Uterus (tissue), 4 donors: ENCODE results near the gene FBXO17. TPM values are rescaled to one million over a fixed set of nuclear protein-coding genes. Genes with fewer than 3 reads are reported as not detected.

Experiments
- DNase-seq, 2 donors: peaks; one replicate each; pipeline ENCODE4 v3.0.0-alpha.2; 2019 to 2020
- H3K27ac ChIP-seq, 2 donors: fragments of 200-600 bp; sonication (generic); 1 replicate in 1 of 2; 2 replicates in 1 of 2; pipeline ENCODE4 v1.5.1; 2016 to 2018
- H3K27me3 ChIP-seq, 2 donors: fragments of 200-600 bp; sonication (generic); one replicate each; pipeline ENCODE4 v1.5.1; 2018 to 2019; ENCODE audit warnings: control low read depth in 1 of 2
- H3K36me3 ChIP-seq, 2 donors: fragments of 200-600 bp; sonication (generic); one replicate each; pipeline ENCODE4 v1.5.1; 2019; ENCODE audit warnings: control low read depth in 1 of 2
- H3K4me1 ChIP-seq, 2 donors: fragments of 200-600 bp; sonication (generic); one replicate each; pipeline ENCODE4 v1.5.1; 2018 to 2019; ENCODE audit warnings: control low read depth in 1 of 2
- H3K4me3 ChIP-seq, 2 donors: fragments of 200-600 bp; sonication (generic); 1 replicate in 1 of 2; 2 replicates in 1 of 2; pipeline ENCODE4 v1.5.1; 2018 to 2019; ENCODE audit warnings: mild to moderate bottlenecking in 1 of 2
- H3K9me3 ChIP-seq, 2 donors: fragments of 200-600 bp; sonication (generic); one replicate each; pipeline ENCODE4 v1.5.1; 2019; ENCODE audit warnings: control low read depth in 1 of 2
- POLR2A ChIP-seq, 2 donors: fragments of 450-650 bp; IDR thresholded peaks; one replicate each; pipeline ENCODE4 v1.6.1; 2016; ENCODE audit warnings: antibody characterized with exemption in 2 of 2, mild to moderate bottlenecking in 1 of 2, moderate library complexity in 1 of 2
- intact Hi-C: fragments of 100-400 bp; cut with DNase I; formaldehyde crosslinking; loops from one replicate; pipeline ENCODE4 v1.15.1; 2023; ENCODE audit warnings: low total_unique reads
- total RNA-seq, 4 donors: library from RNA; depleted of rRNA in 3 of 4; stranded (reverse); fragments of >200 nt in 3 of 4; gene quantifications; one replicate each; pipeline versions ENCODE4 v1.1.0 to v1.2.4, GENCODE V29; 2014 to 2023
- TF ChIP-seq, protein P1 (sequence below), 4 experiments: fragments of 200-600 bp in 2 of 4; fragments of 450-650 bp in 2 of 4; sonication (generic) in 2 of 4; IDR thresholded peaks; one replicate each; pipeline ENCODE4 v1.5.1; 2016 to 2019; ENCODE audit warnings: antibody characterized with exemption in 4 of 4, mild to moderate bottlenecking in 2 of 4, moderate library complexity in 1 of 4
- donor health status: DM: yes; HTN: yes; CAD: no.

FBXO17 gene
- total RNA-seq, 4 donors from 2014 or later, result 3.8 to 47.6 (median 36.7) TPM

DNA sequence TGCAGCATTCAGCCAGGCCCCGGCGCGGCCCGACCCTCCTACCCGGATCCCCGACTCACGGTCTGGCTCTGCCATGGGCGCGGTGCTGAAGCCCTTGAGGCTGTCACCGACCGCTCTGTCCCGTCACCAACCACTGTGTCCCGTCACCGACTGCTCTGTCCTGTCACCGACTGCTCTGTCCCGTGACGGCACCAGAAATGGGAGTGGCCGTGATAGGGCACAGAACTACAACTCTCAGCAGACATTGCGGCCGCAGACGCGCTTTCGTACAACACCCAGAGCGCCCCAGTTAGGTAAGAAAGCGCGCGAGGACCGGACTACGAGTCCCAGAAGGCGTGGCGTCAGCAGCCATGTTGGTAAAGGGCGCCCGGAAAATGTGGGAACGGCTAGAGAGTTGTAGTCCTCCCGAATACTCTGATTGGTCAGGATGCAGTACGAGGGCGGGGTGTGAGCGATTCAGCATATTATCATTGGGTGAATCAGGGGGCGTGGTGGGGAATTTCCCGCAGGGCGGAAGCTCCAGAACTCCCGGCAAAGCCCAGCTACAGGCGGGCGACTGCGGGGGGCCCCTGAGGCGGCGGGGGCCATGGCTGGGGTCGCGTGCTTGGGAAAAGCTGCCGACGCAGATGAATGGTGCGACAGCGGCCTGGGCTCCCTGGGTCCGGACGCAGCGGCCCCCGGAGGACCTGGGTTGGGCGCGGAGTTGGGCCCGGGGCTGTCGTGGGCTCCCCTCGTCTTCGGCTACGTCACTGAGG lies 75.9 kb downstream of the FBXO17 start, which contains the start of the genes NFKBIB and SIRT2:
Gene NFKBIB (plus strand): TSS at position 523 of the 755 bp plus-strand sequence. CDS start 64 bp downstream, at position 587.
Gene SIRT2 (minus strand): TSS at position 172 of the 755 bp plus-strand sequence. CDS start 97 bp downstream, at position 75.
- Histone ChIP-seq H3K9me3 (no peaks in the 10 kb centered on the region), H3K27me3 (no peaks in the 10 kb centered on the region), H3K4me1 (peaks cover 0 to 6% of the 10 kb centered on the region in 2 donors), H3K27ac (peak within 1 kb of the TSS; percentile 84 to 87), H3K36me3 (no peaks in the 10 kb centered on the region), H3K4me3 (peak within 1 kb of the TSS; percentile 62 to 92)
- TF ChIP-seq POLR2A (IDR thresholded peaks at IDR 0.05), result peak; percentile 51 to 73
- TF ChIP-seq, protein P1, sequence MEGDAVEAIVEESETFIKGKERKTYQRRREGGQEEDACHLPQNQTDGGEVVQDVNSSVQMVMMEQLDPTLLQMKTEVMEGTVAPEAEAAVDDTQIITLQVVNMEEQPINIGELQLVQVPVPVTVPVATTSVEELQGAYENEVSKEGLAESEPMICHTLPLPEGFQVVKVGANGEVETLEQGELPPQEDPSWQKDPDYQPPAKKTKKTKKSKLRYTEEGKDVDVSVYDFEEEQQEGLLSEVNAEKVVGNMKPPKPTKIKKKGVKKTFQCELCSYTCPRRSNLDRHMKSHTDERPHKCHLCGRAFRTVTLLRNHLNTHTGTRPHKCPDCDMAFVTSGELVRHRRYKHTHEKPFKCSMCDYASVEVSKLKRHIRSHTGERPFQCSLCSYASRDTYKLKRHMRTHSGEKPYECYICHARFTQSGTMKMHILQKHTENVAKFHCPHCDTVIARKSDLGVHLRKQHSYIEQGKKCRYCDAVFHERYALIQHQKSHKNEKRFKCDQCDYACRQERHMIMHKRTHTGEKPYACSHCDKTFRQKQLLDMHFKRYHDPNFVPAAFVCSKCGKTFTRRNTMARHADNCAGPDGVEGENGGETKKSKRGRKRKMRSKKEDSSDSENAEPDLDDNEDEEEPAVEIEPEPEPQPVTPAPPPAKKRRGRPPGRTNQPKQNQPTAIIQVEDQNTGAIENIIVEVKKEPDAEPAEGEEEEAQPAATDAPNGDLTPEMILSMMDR (IDR thresholded peaks at IDR 0.05), result peak in 1 of 4 experiments; percentile 40
- DNase-seq, result peak; percentile 99 to 100
- intact Hi-C loops, result no loop called here

DNA sequence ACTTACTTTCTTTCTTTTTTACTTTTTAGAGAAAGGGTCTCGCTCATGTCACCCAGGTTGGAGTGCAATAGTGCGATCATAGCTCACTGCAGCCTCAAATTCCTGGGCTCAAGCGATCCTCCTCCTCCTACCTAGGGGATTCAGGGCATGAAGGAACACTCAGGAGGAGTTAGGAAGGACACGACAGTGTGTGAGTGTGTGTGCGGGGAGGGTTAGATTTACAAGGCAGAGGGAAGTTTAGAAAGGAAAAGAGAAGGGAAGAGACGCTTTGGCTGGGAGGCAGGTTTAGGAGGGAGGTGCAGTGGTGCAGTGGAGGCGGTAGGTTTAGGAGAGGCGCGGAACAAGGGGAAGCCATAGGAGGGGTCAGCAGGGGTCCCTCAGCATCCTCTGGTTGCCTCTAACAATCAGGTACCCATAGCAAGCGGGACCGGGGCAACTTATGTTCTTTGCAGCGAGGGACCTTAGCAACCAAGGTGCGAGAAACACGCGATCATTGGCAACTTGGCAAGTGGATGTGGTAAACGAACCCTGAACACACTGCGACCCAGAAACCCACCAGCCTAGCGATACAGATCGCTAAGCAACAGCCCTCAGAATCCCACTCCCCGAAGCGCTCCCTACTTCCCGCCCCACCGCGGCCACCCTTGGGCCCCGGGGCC lies 76.6 kb downstream of the FBXO17 start:
- intact Hi-C loops, result no loop called here
- H3K36me3 ChIP-seq, result no peaks in the 10 kb centered on the region
- no peaks in the 10 kb centered on the region for H3K27me3 ChIP-seq
- H3K9me3 ChIP-seq, result no peaks in the 10 kb centered on the region
- peak in 1 of 2 donors; percentile 31 for DNase-seq
- peaks cover 0 to 6% of the 10 kb centered on the region in 2 donors for H3K4me1 ChIP-seq
- peak overlapping the region; percentile 62 to 92 for H3K4me3 ChIP-seq
- TF ChIP-seq, protein P1 (IDR thresholded peaks at IDR 0.05), result no peak
- TF ChIP-seq POLR2A (IDR thresholded peaks at IDR 0.05), result no peak
- peak overlapping the region; percentile 74 to 84 for H3K27ac ChIP-seq

DNA sequence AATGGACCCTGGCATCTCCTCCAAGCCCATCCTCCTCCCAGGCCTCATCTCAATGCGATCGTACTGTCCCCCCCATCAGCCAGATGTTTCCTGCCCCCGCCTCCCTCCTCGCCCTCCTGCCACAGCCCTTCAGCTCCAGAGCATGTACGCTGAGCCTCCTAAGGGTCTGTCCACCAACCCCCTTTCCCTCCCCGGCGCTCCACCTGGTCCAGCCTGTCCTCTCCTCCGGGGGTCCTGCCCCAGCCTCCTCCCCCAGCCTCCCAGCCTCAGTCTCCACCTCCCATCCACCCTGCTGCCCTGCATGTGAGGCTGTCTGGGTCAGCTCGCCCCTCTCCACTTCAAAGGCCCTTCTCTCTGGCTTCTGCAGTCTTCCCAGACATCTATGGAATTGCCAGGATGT lies 80.6 kb downstream of the FBXO17 start:
- DNase-seq, result no peak
- no peak for TF ChIP-seq POLR2A (IDR thresholded peaks at IDR 0.05)
- TF ChIP-seq, protein P1 (IDR thresholded peaks at IDR 0.05), result no peak
- no peaks in the 10 kb centered on the region for H3K27me3 ChIP-seq
- H3K36me3 ChIP-seq, result no peaks in the 10 kb centered on the region
- H3K4me1 ChIP-seq, result peaks cover 0 to 6% of the 10 kb centered on the region in 2 donors
- H3K9me3 ChIP-seq, result no peaks in the 10 kb centered on the region
- no peak overlapping the region for H3K27ac ChIP-seq
- no peak overlapping the region for H3K4me3 ChIP-seq
- intact Hi-C loops, result no loop called here

DNA sequence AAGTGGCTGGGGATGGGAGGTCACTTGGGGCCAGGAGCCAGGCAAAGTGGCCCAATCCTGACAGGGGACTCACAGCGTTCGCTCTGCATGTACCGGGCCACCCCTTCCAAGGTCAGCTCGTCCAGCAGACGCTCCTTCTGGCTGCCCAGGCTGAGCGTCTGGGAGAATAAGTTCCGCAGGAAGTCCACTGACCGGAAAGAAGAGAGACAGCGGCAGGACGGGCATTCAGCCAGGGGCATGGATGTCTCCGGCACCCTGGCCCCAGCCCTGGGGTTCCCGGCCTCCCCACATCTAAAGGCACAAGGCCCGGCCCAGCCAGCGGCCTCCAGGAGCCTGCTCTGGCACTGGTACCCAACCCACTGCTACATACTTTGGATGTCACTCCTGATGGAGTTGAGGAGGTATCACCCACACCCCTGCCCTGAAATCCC lies 82.2 kb downstream of the FBXO17 start:
- Histone ChIP-seq H3K4me1 (peaks cover 0 to 5% of the 10 kb centered on the region in 2 donors), H3K4me3 (no peak overlapping the region), H3K36me3 (no peaks in the 10 kb centered on the region), H3K9me3 (no peaks in the 10 kb centered on the region), H3K27me3 (no peaks in the 10 kb centered on the region), H3K27ac (no peak overlapping the region)
- intact Hi-C loops, result no loop called here
- TF ChIP-seq, protein P1 (IDR thresholded peaks at IDR 0.05), result no peak
- no peak for TF ChIP-seq POLR2A (IDR thresholded peaks at IDR 0.05)
- no peak for DNase-seq

DNA sequence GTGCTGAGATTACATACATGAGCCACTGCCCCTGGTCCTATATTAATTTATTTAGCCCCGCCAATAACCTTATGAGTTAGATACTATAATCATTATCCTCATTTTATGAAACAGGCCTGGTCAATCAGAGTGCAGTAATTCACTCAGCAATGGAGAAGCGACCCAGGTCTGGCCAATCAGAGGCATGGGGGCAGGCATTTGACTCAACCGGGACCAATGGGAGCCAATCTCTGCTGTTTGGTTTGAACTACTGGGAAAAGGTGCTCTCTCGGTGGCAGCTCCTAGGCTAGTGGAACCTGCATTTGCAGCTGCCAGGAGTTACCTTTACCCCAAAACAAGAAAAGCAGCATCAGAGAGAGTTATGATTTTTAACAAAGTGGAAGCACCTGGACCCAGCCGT lies 82.7 kb downstream of the FBXO17 start:
- no peak for DNase-seq
- Histone ChIP-seq H3K36me3 (no peaks in the 10 kb centered on the region), H3K4me3 (no peak overlapping the region), H3K4me1 (no peaks in the 10 kb centered on the region), H3K27me3 (no peaks in the 10 kb centered on the region), H3K27ac (no peak overlapping the region), H3K9me3 (no peaks in the 10 kb centered on the region)
- intact Hi-C loops, result no loop called here
- TF ChIP-seq, protein P1 (IDR thresholded peaks at IDR 0.05), result no peak
- no peak for TF ChIP-seq POLR2A (IDR thresholded peaks at IDR 0.05)
